Fibroblast of lung (primary cell): ENCODE data around the gene PRDM16. TPM values are rescaled to one million over a fixed set of nuclear protein-coding genes. Genes with fewer than 3 reads are reported as not detected.
A peak's percentile ranks its signal among the peaks of the same experiment; 100 is the strongest.

Source experiments
- DNase-seq, 2 donors: peaks; one replicate each; pipeline versions ENCODE4 v3.0.0 to v3.0.0-alpha.2; 2010; ENCODE audit warnings: low read depth in 2 of 2
- H2AFZ ChIP-seq: 2 replicates; pipeline ENCODE4 v1.5.1; 2012; ENCODE audit warnings: low read length, control low read depth, inconsistent platforms
- H3K27ac ChIP-seq: 2 replicates; pipeline ENCODE4 v1.5.1; 2011; ENCODE audit warnings: low read length, control low read depth; ENCODE audit not compliant: insufficient read depth
- H3K27me3 ChIP-seq: 2 replicates; pipeline ENCODE4 v1.5.1; 2011; ENCODE audit warnings: mild to moderate bottlenecking, low read length; ENCODE audit not compliant: control insufficient read depth, insufficient read depth
- H3K36me3 ChIP-seq: 2 replicates; pipeline ENCODE4 v1.5.1; 2011; ENCODE audit warnings: low read length; ENCODE audit not compliant: control insufficient read depth, insufficient read depth
- H3K4me1 ChIP-seq: 2 replicates; pipeline ENCODE4 v1.5.1; 2011; ENCODE audit warnings: low read length; ENCODE audit not compliant: control insufficient read depth, insufficient read depth; ENCODE audit errors: extremely low read depth
- H3K4me2 ChIP-seq: 2 replicates; pipeline ENCODE4 v1.5.1; 2011; ENCODE audit warnings: low read length, control low read depth; ENCODE audit not compliant: insufficient read depth; ENCODE audit errors: extremely low read depth
- H3K4me3 ChIP-seq, 4 experiments: fragments of 200-600 bp in 1 of 4; sonication (generic) in 1 of 4; replicated peaks in 1 of 4; 2 replicates each; pipeline ENCODE4 v1.5.1; 2011 to 2016; ENCODE audit warnings: low read length in 4 of 4, low read depth in 3 of 4, mild to moderate bottlenecking in 3 of 4, control low read depth in 2 of 4, inconsistent platforms in 1 of 4, mixed read lengths in 1 of 4; ENCODE audit not compliant: insufficient read depth in 1 of 4; ENCODE audit errors: control extremely low read depth in 1 of 4
- H3K79me2 ChIP-seq: 2 replicates; pipeline ENCODE4 v1.5.1; 2012; ENCODE audit warnings: mild to moderate bottlenecking, low read length, inconsistent platforms; ENCODE audit not compliant: control insufficient read depth, insufficient read depth
- H3K9ac ChIP-seq: 2 replicates; pipeline ENCODE4 v1.5.1; 2011; ENCODE audit warnings: mild to moderate bottlenecking, low read length, control low read depth; ENCODE audit not compliant: insufficient read depth
- H3K9me3 ChIP-seq: 2 replicates; pipeline ENCODE4 v1.5.1; 2012; ENCODE audit warnings: low read depth, low read length; ENCODE audit not compliant: control insufficient read depth, insufficient read depth
- H4K20me1 ChIP-seq: 2 replicates; pipeline ENCODE4 v1.5.1; 2011; ENCODE audit warnings: low read length; ENCODE audit not compliant: control insufficient read depth, insufficient read depth; ENCODE audit errors: extremely low read depth
- CTCF ChIP-seq, 2 donors: IDR thresholded peaks in 1 of 2; conservative IDR thresholded peaks in 1 of 2; 1 replicate in 1 of 2; 2 replicates in 1 of 2; pipeline ENCODE4 v1.5.1; 2011 to 2012; ENCODE audit warnings: low read length in 2 of 2, control low read depth in 1 of 2, inconsistent platforms in 1 of 2, low read depth in 1 of 2, mild to moderate bottlenecking in 1 of 2
- EZH2 ChIP-seq: IDR thresholded peaks from 2 replicates; pipeline ENCODE4 v1.5.1; 2012; ENCODE audit warnings: low read length, control low read depth, mild to moderate bottlenecking; ENCODE audit errors: missing control alignments
- polyA plus RNA-seq, 2 donors: library from polyadenylated mRNA; depleted of rRNA in 1 of 2; stranded (reverse) in 1 of 2; unstranded in 1 of 2; fragments of >200 nt; gene quantifications; 2 replicates each; pipeline ENCODE4 v1.2.1, GENCODE V29; 2011 to 2012; ENCODE audit warnings: missing spikeins in 1 of 2
- total RNA-seq: library from RNA; depleted of rRNA; stranded (reverse); fragments of >200 nt; gene quantifications from 2 replicates; pipeline ENCODE4 v1.2.1, GENCODE V29; 2014

PRDM16 gene
- total and polyA plus RNA-seq, 2 donors (not counting 1 experiment from before 2014, with no cell fraction given): 0.30 to 1.8 TPM

DNA sequence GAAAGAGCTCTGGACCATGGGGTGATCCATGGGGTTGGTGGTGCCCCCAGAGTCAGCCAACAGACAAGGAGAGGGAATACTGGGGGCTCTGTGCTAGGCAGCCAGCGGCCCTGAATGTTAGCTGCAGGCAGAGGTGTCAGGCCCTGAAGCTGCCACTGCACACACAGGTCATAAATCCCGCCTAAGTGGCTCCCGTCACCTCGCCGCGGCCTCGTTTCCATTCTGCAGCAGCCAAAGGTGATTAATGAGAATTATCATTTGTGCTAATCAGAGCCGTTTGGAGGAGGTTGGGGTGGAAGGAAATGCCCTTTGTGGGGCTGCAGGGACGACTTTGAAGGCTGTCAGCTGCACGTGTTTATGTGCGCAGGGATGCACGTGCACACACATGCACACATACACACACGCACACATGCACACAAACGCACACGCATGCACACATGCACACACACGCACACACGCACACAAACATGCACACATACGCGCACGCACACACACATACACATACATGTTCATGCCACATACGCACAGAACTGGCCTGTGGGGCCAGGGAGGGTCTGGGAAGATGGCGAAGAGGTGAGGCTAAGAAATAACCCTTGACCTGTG is 296.6 kb downstream of the PRDM16 start:
- Histone ChIP-seq H3K36me3 (no peaks in the 10 kb centered on the region), H3K4me3 (no peak overlapping the region), H2AFZ (no peak overlapping the region), H3K79me2 (no peaks in the 10 kb centered on the region), H4K20me1 (no peaks in the 10 kb centered on the region), H3K27ac (no peak overlapping the region), H3K9ac (no peak overlapping the region), H3K4me2 (no peak overlapping the region), H3K27me3 (no peaks in the 10 kb centered on the region), H3K9me3 (no peaks in the 10 kb centered on the region), H3K4me1 (no peaks in the 10 kb centered on the region)
- TF ChIP-seq CTCF (conservative IDR thresholded peaks at IDR 0.05 in 1 of 2, IDR thresholded peaks at IDR 0.05 in 1 of 2; ENCODE audit: low read depth in 1 of 2, low read length in 2 of 2) (no peak), EZH2 (peak; percentile 29)
- no peak for DNase-seq

GRCh38 chr1:3366126-3367051 is 297.4 kb downstream of the PRDM16 start:
- no peaks in the 10 kb centered on the region for H3K79me2 ChIP-seq
- no peaks in the 10 kb centered on the region for H3K27me3 ChIP-seq
- H3K4me2 ChIP-seq: no peak overlapping the region
- no peaks in the 10 kb centered on the region for H4K20me1 ChIP-seq
- H2AFZ ChIP-seq: no peak overlapping the region
- H3K9me3 ChIP-seq: no peaks in the 10 kb centered on the region
- TF ChIP-seq CTCF (conservative IDR thresholded peaks at IDR 0.05 in 1 of 2, IDR thresholded peaks at IDR 0.05 in 1 of 2; ENCODE audit: low read depth in 1 of 2, low read length in 2 of 2) (no peak), EZH2 (no peak)
- H3K27ac ChIP-seq: no peak overlapping the region
- H3K36me3 ChIP-seq: no peaks in the 10 kb centered on the region
- no peaks in the 10 kb centered on the region for H3K4me1 ChIP-seq
- DNase-seq: peak; percentile 38 to 53
- no peak overlapping the region for H3K9ac ChIP-seq
- H3K4me3 ChIP-seq: no peak overlapping the region

DNA sequence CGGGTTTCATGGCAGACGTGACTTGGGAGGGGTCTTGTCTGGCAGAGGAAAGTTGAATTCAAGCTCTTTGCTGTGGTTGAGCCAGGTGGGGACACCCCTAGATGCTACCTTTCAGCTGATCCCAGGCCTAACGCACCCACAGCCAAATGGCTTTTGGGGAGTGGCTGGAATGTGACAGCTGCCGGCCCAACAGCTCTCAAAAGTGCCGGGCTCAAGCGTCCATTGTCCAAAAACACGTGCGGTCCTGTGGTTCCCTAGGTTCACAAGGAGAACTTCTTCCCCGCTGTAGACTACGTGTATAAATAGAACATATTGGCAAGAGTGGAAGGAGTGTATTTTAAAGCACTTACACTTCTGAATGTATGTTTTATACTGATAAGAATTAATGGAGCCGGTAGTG is 298.4 kb downstream of the PRDM16 start:
- no peak overlapping the region for H3K4me2 ChIP-seq
- H3K27me3 ChIP-seq: no peaks in the 10 kb centered on the region
- H3K27ac ChIP-seq: no peak overlapping the region
- TF ChIP-seq CTCF (conservative IDR thresholded peaks at IDR 0.05 in 1 of 2, IDR thresholded peaks at IDR 0.05 in 1 of 2; ENCODE audit: low read depth in 1 of 2, low read length in 2 of 2) (no peak), EZH2 (no peak)
- no peaks in the 10 kb centered on the region for H3K79me2 ChIP-seq
- H2AFZ ChIP-seq: no peak overlapping the region
- no peak overlapping the region for H3K4me3 ChIP-seq
- H4K20me1 ChIP-seq: no peaks in the 10 kb centered on the region
- no peaks in the 10 kb centered on the region for H3K9me3 ChIP-seq
- no peaks in the 10 kb centered on the region for H3K36me3 ChIP-seq
- no peak overlapping the region for H3K9ac ChIP-seq
- DNase-seq: no peak
- no peaks in the 10 kb centered on the region for H3K4me1 ChIP-seq
